HepG2 (cell line): ENCODE measurements around the gene NUSAP1. TPM values are rescaled to one million over a fixed set of nuclear protein-coding genes. Genes with fewer than 3 reads are reported as not detected.

ENCODE experiments used
- CREB1 ChIP-seq, 2 experiments: fragments of 450-650 bp in 1 of 2; IDR thresholded peaks; 2 replicates each; pipeline ENCODE4 v1.6.1; 2016 to 2017; ENCODE audit warnings: control low read depth in 1 of 2, mild to moderate bottlenecking in 1 of 2, missing compliant biosample characterization in 1 of 2, missing genetic modification characterization in 1 of 2
- FOXA1 ChIP-seq, 2 experiments: fragments of 450-650 bp in 1 of 2; sonication (generic) in 1 of 2; formaldehyde crosslinking in 1 of 2; IDR thresholded peaks; 2 replicates each; pipeline versions ENCODE4 v1.4.0 to v1.6.1; 2016 to 2020; ENCODE audit warnings: missing genetic modification reagents in 1 of 2
- HDAC2 ChIP-seq: sonication (generic); formaldehyde crosslinking; IDR thresholded peaks from 2 replicates; pipeline ENCODE4 v1.4.0; 2020; ENCODE audit warnings: missing genetic modification reagents
- LCORL ChIP-seq, 2 experiments: fragments of 450-650 bp in 1 of 2; sonication (generic) in 1 of 2; formaldehyde crosslinking in 1 of 2; IDR thresholded peaks; 2 replicates each; pipeline versions ENCODE4 v1.5.0 to v1.6.1; 2017 to 2020; ENCODE audit warnings: antibody characterized with exemption in 1 of 2, missing genetic modification reagents in 1 of 2
- NONO ChIP-seq, 2 experiments: fragments of 450-650 bp in 1 of 2; sonication (generic) in 1 of 2; formaldehyde crosslinking in 1 of 2; IDR thresholded peaks in 1 of 2; conservative IDR thresholded peaks in 1 of 2; 2 replicates each; pipeline versions ENCODE4 v1.6.1 to v1.8.0; 2017 to 2022; ENCODE audit warnings: mild to moderate bottlenecking in 1 of 2, missing genetic modification reagents in 1 of 2, moderate library complexity in 1 of 2
- UBTF ChIP-seq: sonication (generic); formaldehyde crosslinking; IDR thresholded peaks from 2 replicates; pipeline ENCODE4 v1.4.0; 2020; ENCODE audit warnings: mild to moderate bottlenecking, missing genetic modification reagents
- ZBTB4 ChIP-seq: sonication (generic); formaldehyde crosslinking; IDR thresholded peaks from 2 replicates; pipeline ENCODE4 v1.4.0; 2020; ENCODE audit warnings: missing genetic modification reagents, mild to moderate bottlenecking, borderline replicate concordance
- ZHX2 ChIP-seq, 2 experiments: sonication (generic) in 1 of 2; formaldehyde crosslinking in 1 of 2; IDR thresholded peaks; 2 replicates each; pipeline versions ENCODE4 v1.6.1 to v1.9.0; 2014 to 2022; ENCODE audit warnings: antibody characterized with exemption in 1 of 2, borderline replicate concordance in 1 of 2, inconsistent platforms in 1 of 2, low read depth in 1 of 2, missing genetic modification reagents in 1 of 2
- ZNF205 ChIP-seq: IDR thresholded peaks from 2 replicates; pipeline ENCODE4 v1.6.1; 2018; ENCODE audit warnings: missing biosample characterization, missing genetic modification reagents
- ZNF296 ChIP-seq: sonication (generic); formaldehyde crosslinking; conservative IDR thresholded peaks from 2 replicates; pipeline ENCODE4 v1.5.0; 2020; ENCODE audit warnings: mild to moderate bottlenecking, missing genetic modification reagents
- ZNF414 ChIP-seq: sonication (generic); formaldehyde crosslinking; IDR thresholded peaks from 2 replicates; pipeline ENCODE4 v1.5.0; 2020; ENCODE audit warnings: missing genetic modification reagents
- ZNF850 ChIP-seq: sonication (generic); formaldehyde crosslinking; conservative IDR thresholded peaks from 2 replicates; pipeline ENCODE4 v1.9.0; 2021; ENCODE audit warnings: mild to moderate bottlenecking, missing genetic modification reagents
- polyA plus RNA-seq, 8 experiments: library from polyadenylated mRNA; depleted of rRNA in 3 of 8; stranded (reverse) in 7 of 8; unstranded in 1 of 8; fragments of >200 nt; fragmentation: Illumina TruSeq in 4 of 8; extraction: Trizol in 4 of 8; gene quantifications; 2 replicates each; pipeline versions ENCODE4 v1.2.1 to v1.2.3, GENCODE V29; 2011 to 2016; ENCODE audit warnings: low read depth in 4 of 8, missing spikeins in 1 of 8, mixed read lengths in 1 of 8; ENCODE audit not compliant: insufficient read depth in 1 of 8
- total RNA-seq, 5 experiments: library from RNA; depleted of rRNA; stranded (reverse); fragments of >200 nt; fragmentation: Illumina TruSeq; extraction: Trizol; gene quantifications; 2 replicates each; pipeline ENCODE4 v1.2.3, GENCODE V29; 2016; ENCODE audit warnings: low read depth in 1 of 5

NUSAP1 gene
- total and polyA plus RNA-seq, 2 of the 13 experiments (the other 11 are each of a cell fraction or from before 2014, with no cell fraction given), result 59.5 to 106 TPM

- no peak for TF ChIP-seq ZHX2 (IDR thresholded peaks at IDR 0.05; ENCODE audit: low read depth)
- no peak for TF ChIP-seq ZHX2 (CRISPR knock-in tag; IDR thresholded peaks at IDR 0.05; ENCODE audit: borderline replicate concordance)
- peak; percentile 95 for TF ChIP-seq UBTF (CRISPR knock-in tag)
- no peak for TF ChIP-seq ZNF205 (CRISPR knock-in tag)
- peak; percentile 24 for TF ChIP-seq HDAC2 (CRISPR knock-in tag)
- TF ChIP-seq FOXA1 (IDR thresholded peaks at IDR 0.05), result no peak
- TF ChIP-seq FOXA1 (CRISPR knock-in tag; IDR thresholded peaks at IDR 0.05), result no peak
- TF ChIP-seq CREB1 (IDR thresholded peaks at IDR 0.05), result no peak
- peak; percentile 30; the same call in 1 of the 2 replicates for TF ChIP-seq CREB1 (CRISPR knock-in tag; IDR thresholded peaks at IDR 0.05)
- no peak for TF ChIP-seq ZNF850 (CRISPR knock-in tag)
- no peak for TF ChIP-seq NONO (IDR thresholded peaks at IDR 0.05)
- no peak for TF ChIP-seq NONO (CRISPR knock-in tag; conservative IDR thresholded peaks at IDR 0.05)
- TF ChIP-seq ZBTB4 (CRISPR knock-in tag), result no peak
- TF ChIP-seq LCORL (IDR thresholded peaks at IDR 0.05), result no peak
- no peak for TF ChIP-seq LCORL (CRISPR knock-in tag; IDR thresholded peaks at IDR 0.05)
- no peak for TF ChIP-seq ZNF414 (CRISPR knock-in tag)
- no peak for TF ChIP-seq ZNF296 (CRISPR knock-in tag)
These were observed 413 bp downstream of the NUSAP1 start (continued) for GRCh38 chr15:41333026-41333562.
